NCI-H82 treated with DMSO at 0.1 percent for 48 hours (cell line): Measurements from ENCODE around the gene KLHL40.

Experiments
- DNase-seq: peaks from one replicate; lab custom pipeline; 2025; ENCODE audit not compliant: unreplicated experiment; lab: John Stamatoyannopoulos, UW

The KLHL40 gene

GRCh38 chr3:42656680-42657610 lies 28.4 kb upstream of the KLHL40 start:
- DNase-seq, result no peak

- no peak for DNase-seq
Observed at GRCh38 chr3:42657675-42658074, 27.7 kb upstream of the KLHL40 start.

- DNase-seq, result no peak
Observed at GRCh38 chr3:42658091-42658770, 27.1 kb upstream of the KLHL40 start.

GRCh38 chr3:42658771-42659390 lies 26.5 kb upstream of the KLHL40 start:
- DNase-seq, result no peak

- DNase-seq, result no peak
Observed at GRCh38 chr3:42659451-42660130, 25.7 kb upstream of the KLHL40 start.

GRCh38 chr3:42660131-42660715 lies 25.1 kb upstream of the KLHL40 start:
- no peak for DNase-seq

GRCh38 chr3:42660898-42661297 lies 24.4 kb upstream of the KLHL40 start:
- DNase-seq, result no peak

- no peak for DNase-seq
Observed at GRCh38 chr3:42661593-42662022, 23.7 kb upstream of the KLHL40 start.

- no peak for DNase-seq
Observed at GRCh38 chr3:42662037-42662812, 23.1 kb upstream of the KLHL40 start.

GRCh38 chr3:42662813-42663535 lies 22.4 kb upstream of the KLHL40 start:
- no peak for DNase-seq

GRCh38 chr3:42663581-42664437 lies 21.5 kb upstream of the KLHL40 start:
- DNase-seq, result no peak

- no peak for DNase-seq
Observed at GRCh38 chr3:42664438-42664803, 20.9 kb upstream of the KLHL40 start.

GRCh38 chr3:42665050-42665878 lies 20.1 kb upstream of the KLHL40 start:
- no peak for DNase-seq

GRCh38 chr3:42666022-42666421 lies 19.3 kb upstream of the KLHL40 start:
- DNase-seq, result no peak

GRCh38 chr3:42666577-42666998 lies 18.7 kb upstream of the KLHL40 start:
- no peak for DNase-seq

- DNase-seq, result no peak
Observed at GRCh38 chr3:42667096-42667522, 18.2 kb upstream of the KLHL40 start.

- peak; percentile 71 for DNase-seq
Observed at GRCh38 chr3:42667523-42668412, 17.6 kb upstream of the KLHL40 start.
